K562 (cell line): ENCODE results near the gene ARL3.

Experiments used
- MXI1 ChIP-seq: IDR thresholded peaks from 2 replicates; pipeline ENCODE4 v1.6.1; 2011; ENCODE audit warnings: low read depth, mild to moderate bottlenecking, improper control_type of control experiment, low read length
- TF ChIP-seq, protein P1 (sequence below), 3 experiments: IDR thresholded peaks in 2 of 3; conservative IDR thresholded peaks in 1 of 3; 2 replicates each; pipeline ENCODE4 v1.5.1; 2011 to 2012; ENCODE audit warnings: low read length in 3 of 3, mild to moderate bottlenecking in 3 of 3, control low read depth in 2 of 3, improper control_type of control experiment in 1 of 3, inconsistent platforms in 1 of 3, low read depth in 1 of 3, mixed read lengths in 1 of 3, moderate library complexity in 1 of 3; ENCODE audit not compliant: insufficient read depth in 2 of 3

DNA sequence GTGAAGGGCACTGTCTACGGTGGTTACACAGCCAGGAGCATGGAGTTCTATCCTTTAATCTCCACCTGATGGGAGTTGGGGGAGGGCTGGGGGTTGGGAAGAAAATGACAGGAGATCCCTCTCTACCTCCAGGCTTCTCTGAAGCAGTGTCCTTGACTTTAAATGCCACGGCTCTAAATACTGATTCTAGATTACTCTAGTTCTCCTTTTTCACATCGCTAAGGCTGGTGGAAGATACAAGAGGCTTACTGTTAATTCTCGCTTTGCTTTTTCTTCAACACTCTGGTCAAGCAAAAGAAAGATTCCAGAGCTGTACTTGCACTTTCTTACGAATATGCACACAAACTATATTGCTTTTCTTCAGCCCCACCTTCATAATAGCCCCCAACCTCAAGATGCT is 30.5 kb downstream of the ARL3 start:
- no peak for TF ChIP-seq MXI1
- TF ChIP-seq, protein P1, sequence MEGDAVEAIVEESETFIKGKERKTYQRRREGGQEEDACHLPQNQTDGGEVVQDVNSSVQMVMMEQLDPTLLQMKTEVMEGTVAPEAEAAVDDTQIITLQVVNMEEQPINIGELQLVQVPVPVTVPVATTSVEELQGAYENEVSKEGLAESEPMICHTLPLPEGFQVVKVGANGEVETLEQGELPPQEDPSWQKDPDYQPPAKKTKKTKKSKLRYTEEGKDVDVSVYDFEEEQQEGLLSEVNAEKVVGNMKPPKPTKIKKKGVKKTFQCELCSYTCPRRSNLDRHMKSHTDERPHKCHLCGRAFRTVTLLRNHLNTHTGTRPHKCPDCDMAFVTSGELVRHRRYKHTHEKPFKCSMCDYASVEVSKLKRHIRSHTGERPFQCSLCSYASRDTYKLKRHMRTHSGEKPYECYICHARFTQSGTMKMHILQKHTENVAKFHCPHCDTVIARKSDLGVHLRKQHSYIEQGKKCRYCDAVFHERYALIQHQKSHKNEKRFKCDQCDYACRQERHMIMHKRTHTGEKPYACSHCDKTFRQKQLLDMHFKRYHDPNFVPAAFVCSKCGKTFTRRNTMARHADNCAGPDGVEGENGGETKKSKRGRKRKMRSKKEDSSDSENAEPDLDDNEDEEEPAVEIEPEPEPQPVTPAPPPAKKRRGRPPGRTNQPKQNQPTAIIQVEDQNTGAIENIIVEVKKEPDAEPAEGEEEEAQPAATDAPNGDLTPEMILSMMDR (IDR thresholded peaks at IDR 0.05 in 2 of 3, conservative IDR thresholded peaks at IDR 0.05 in 1 of 3; ENCODE audit: insufficient read depth in 2 of 3, low read depth in 1 of 3, low read length in 3 of 3): no peak
